LNCAP (cell line): Measurements from ENCODE around the gene GPC1.

ENCODE experiments used
- TF ChIP-seq, protein P1 (sequence below): fragments of 450-650 bp; IDR thresholded peaks from 2 replicates; pipeline ENCODE4 v1.5.1; 2017; ENCODE audit warnings: mild to moderate bottlenecking

GPC1 gene

DNA sequence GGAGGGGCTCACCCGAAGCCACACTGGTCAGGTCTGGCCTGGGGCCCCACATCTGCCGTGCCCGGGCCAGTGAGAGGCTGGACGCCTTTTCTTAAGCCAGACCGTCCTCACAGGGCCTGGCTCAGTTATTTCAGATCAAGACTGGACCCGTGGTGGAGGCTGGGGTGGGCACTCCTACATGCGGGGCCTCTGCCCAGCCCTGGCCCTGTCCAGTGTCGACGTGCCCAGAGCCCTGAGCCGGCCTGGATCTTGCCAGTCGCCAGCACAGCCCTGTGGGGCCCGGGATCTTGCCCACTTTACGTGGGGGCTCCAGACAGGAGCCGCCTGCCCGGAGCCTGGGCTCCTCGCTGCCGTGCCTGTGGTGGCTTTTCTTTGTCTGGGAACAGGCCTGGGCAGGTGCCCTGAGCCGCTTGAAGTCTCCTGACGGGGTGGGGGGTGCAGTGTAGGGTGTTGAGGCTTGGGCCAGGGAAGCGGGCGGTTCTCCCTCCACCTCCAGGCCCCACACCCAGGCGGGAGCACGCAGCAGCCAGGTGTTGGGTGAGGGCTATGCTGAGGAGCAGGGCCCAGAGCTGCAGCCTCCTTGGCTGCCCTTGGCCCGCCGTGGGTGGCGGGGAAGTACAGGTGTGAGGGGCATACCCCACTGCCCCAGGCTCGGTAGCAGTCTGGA is 6.0 kb downstream of the GPC1 start:
- TF ChIP-seq, protein P1, sequence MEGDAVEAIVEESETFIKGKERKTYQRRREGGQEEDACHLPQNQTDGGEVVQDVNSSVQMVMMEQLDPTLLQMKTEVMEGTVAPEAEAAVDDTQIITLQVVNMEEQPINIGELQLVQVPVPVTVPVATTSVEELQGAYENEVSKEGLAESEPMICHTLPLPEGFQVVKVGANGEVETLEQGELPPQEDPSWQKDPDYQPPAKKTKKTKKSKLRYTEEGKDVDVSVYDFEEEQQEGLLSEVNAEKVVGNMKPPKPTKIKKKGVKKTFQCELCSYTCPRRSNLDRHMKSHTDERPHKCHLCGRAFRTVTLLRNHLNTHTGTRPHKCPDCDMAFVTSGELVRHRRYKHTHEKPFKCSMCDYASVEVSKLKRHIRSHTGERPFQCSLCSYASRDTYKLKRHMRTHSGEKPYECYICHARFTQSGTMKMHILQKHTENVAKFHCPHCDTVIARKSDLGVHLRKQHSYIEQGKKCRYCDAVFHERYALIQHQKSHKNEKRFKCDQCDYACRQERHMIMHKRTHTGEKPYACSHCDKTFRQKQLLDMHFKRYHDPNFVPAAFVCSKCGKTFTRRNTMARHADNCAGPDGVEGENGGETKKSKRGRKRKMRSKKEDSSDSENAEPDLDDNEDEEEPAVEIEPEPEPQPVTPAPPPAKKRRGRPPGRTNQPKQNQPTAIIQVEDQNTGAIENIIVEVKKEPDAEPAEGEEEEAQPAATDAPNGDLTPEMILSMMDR, result no peak

DNA sequence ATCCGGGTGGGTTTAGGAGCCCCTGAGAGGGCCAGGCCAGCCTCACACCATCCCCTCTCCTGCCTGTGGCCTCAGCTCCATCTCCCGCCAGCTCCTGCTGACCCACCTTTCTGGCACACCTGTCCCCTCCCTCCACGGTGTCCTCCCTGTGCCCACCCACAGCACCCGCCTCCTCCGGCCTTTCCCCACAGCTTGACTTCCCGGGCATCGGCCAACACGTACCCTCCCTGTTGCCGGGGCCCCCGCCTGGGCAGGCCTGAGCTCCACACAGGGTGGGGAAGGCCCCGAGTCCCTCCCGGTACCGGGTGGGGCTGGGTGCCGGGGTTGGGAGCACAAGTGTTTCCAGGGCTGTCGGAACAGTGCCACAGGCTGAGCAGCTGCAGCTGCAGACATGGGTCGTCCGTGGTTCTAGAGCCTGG is 6.5 kb downstream of the GPC1 start:
- TF ChIP-seq, protein P1, result no peak

DNA sequence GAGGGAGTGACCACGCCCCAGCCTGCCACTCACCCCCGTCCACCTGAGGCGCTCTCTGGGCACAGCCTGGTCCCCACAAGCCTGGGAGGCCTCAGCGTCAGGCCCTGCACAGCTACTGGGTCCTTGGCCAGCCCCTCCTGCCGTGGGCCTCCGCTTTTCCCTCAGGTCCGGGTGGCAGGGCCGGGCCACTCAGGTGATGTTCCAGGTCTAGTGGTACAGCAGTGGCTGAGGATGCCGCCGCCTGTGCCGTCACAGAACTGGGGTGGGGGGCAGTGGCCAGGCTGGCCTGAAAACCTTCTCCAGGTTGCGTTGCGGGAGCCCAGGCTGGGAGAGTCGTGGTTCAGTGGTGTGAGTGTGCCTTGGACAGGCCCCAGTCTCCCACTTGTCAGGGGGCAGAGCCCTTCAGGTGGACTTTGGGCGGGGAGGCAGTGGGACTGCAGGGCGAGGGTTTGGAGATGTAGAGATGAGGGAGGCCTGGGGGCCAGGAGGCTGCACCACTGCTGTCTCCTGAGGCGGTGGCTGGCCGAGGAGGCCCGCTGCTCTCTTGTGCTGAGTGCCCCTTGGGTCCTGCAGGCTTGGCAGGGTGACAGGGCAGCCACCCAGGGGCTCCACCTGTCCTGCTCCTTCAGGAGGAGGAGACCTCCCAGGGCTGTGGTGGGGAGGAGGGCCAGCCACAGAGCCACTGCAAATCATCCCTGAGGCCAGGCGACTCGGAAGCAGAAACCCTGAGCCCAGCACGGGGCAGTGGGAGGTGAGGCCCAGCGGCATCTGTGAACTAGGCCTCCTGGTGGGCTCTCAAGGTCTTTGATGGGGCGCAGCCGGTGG is 7.6 kb downstream of the GPC1 start:
- TF ChIP-seq, protein P1, result no peak

DNA sequence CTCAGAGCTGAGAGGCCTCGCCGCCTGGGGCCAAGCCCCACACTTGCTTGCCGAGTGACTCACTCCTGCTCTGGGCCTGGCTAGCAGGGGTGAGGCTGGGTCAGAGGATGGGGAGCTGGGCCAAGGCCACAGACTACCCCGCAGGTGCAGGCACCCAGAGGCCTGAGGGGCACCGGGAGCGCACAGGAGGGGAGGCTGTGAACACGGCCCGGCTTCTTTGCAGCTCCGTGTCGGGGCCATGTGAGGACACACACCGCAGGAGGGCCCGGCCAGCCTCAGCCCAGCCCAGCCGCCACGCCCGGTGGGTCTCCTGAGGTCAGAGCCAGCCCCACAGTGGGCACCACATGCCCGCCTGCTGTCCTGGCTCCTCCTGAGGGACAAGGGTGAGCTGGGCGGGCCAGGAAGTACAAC is 8.4 kb downstream of the GPC1 start:
- TF ChIP-seq, protein P1, result no peak

DNA sequence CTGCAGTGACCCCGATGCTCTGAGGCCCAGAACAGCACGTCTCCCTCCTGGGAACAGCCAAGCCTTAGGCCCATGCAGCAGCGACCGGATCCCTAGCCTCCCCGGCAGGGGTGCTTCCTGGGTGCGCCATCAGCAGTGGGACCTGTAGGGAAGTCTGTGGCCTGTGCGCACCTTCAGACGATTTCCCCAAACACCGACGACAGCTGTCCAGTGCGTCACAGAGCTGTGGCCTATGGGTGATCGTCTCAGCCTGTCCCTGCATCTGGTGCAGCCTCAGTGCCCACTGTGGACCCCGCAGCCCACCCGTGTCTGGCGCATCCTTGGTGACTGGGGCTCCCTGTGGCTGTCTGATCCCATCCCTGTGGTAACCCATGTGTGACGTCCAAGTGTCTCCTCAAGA is 9.0 kb downstream of the GPC1 start:
- TF ChIP-seq, protein P1, result no peak

DNA sequence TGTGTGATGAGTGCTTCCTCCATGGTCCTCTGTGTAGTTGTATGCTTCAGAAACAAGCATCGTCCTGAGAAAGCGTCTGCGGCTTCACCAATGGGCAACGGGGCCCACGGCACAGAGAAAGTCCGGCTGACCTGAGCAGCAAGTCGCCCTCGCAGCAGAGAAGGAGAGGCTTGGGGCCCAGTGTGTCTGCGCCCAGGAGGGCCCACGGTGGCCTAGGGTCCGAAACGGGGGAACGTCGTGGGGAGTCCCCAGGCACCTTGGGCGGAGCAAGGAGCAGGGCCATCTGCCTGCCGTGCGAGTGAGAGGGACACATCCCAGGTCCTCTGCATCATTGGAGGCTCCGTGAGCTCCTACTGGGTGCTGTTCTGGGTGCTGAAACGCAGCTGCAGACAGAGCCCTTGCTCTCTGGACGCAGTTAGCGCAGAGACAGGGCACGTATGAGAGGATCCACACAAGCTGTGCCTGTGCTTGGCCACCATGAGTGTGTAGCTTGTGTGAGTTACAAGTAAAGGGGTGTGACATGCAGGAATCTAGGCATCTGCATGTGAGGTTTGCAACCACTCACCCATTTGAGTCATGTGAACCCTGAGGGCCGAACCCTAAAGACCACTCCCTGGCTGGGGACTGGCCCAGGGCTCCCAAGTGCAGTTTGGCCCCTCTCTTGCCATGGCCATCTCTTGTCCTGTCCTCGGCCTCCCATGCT is 10.6 kb downstream of the GPC1 start:
- TF ChIP-seq, protein P1, result no peak

DNA sequence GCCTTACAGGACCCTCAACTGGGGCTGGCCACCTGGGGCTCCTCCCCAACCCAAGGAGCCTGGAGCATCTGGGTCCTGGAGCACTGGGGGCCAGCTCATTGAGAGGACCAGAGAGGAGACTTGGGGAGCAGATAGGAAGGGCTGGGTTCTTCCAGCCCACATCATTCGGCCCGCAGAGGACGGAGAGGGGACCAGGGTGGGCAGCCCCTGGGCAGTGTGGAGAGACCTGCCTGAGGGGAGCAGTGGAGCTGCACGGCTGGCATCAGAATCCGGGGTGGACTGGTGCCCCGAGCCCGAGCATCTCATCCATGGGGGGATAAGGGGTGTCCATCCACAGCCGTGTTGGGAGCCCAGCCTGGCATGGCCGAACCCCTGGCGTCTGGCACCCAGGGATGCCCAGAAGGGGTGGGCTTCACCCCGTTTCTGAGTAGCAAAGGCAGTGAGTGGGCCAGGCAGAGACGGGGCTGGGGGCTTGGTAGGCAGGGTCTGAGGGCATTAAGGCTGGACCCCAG is 11.3 kb downstream of the GPC1 start:
- TF ChIP-seq, protein P1, result no peak
